BJ (cell line): ENCODE results near the gene EVI5. TPM values are rescaled to one million over a fixed set of nuclear protein-coding genes. Genes with fewer than 3 reads are reported as not detected.

Source experiments
- CTCF ChIA-PET: fragments of 350-600 bp; formaldehyde crosslinking; extraction: SDS; loops from one replicate; lab custom pipeline; 2021; ENCODE audit warnings: antibody characterized with exemption, inconsistent platforms; lab: Yijun Ruan, JAX
- POLR2A ChIA-PET: fragments of 300-600 bp; sonication (Branson Sonifier 250); formaldehyde crosslinking; extraction: SDS; loops from one replicate; lab custom pipeline; 2021; ENCODE audit warnings: antibody characterized with exemption; lab: Charles Lee
- DNase-seq: peaks from one replicate; pipeline ENCODE4 v3.0.0-alpha.2; 2011; ENCODE audit warnings: low read depth
- H3K27me3 ChIP-seq: 2 replicates; pipeline ENCODE4 v1.6.0; 2011; ENCODE audit warnings: low read length; ENCODE audit not compliant: control insufficient read depth, insufficient read depth
- H3K36me3 ChIP-seq: 2 replicates; pipeline ENCODE4 v1.5.1; 2011; ENCODE audit warnings: low read length; ENCODE audit not compliant: control insufficient read depth, insufficient read depth
- H3K4me3 ChIP-seq: 2 replicates; pipeline ENCODE4 v1.5.1; 2011; ENCODE audit warnings: low read depth, mild to moderate bottlenecking, control low read depth, low read length
- polyA plus RNA-seq: library from polyadenylated mRNA; depleted of rRNA; stranded (reverse); fragments of >200 nt; gene quantifications from 2 replicates; pipeline ENCODE4 v1.2.3, GENCODE V29; 2011
- TF ChIP-seq, protein P1 (sequence below): IDR thresholded peaks from 2 replicates; pipeline ENCODE4 v1.5.1; 2011; ENCODE audit warnings: low read depth, mild to moderate bottlenecking, control low read depth, inconsistent platforms, low read length, moderate library complexity; ENCODE audit not compliant: insufficient read depth

The EVI5 gene
- polyA plus RNA-seq, 1 experiment: 8.6 TPM

DNA sequence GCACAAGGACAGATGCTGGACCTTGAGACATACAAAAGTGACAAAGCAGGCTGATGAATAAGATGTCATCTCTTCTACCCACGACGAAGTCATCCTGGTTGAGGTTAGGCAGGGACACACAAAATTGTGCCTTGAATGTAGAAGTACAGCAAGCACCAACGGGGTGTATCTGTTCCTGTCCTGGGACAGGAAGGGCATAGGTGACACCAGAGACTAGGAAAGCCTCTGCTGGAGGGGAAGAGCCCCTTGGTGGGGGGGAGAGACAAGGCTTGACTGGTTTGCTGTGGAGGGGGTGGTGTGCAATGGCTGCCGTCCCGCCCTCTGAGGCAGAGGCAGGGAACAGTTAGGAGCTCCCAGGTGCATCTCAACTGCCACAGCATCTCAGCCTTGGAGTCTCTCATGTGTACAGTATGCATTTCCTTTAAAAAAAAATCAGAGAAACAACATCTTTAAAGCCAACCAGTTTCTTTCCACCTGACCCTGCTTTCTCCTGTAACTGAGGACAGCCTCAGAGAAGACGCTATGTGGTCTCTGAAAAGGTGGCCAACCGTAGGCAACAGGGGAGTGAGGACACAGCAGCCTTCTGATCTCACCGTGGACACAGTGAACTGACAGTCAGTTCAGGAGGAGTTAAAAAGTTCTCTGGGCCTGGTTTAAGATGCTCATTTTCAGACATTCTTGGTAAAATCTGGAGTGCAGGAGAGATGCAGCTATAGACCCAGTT is 280.5 kb downstream of the EVI5 start:
- Histone ChIP-seq H3K27me3 (no peaks in the 10 kb centered on the region), H3K4me3 (no peak overlapping the region), H3K36me3 (no peaks in the 10 kb centered on the region; the same call in 1 of the 2 replicates)
- TF ChIP-seq, protein P1, sequence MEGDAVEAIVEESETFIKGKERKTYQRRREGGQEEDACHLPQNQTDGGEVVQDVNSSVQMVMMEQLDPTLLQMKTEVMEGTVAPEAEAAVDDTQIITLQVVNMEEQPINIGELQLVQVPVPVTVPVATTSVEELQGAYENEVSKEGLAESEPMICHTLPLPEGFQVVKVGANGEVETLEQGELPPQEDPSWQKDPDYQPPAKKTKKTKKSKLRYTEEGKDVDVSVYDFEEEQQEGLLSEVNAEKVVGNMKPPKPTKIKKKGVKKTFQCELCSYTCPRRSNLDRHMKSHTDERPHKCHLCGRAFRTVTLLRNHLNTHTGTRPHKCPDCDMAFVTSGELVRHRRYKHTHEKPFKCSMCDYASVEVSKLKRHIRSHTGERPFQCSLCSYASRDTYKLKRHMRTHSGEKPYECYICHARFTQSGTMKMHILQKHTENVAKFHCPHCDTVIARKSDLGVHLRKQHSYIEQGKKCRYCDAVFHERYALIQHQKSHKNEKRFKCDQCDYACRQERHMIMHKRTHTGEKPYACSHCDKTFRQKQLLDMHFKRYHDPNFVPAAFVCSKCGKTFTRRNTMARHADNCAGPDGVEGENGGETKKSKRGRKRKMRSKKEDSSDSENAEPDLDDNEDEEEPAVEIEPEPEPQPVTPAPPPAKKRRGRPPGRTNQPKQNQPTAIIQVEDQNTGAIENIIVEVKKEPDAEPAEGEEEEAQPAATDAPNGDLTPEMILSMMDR: no peak
- ChIA-PET POLR2A (no interaction called here), CTCF (no interaction called here)
- no peak for DNase-seq

DNA sequence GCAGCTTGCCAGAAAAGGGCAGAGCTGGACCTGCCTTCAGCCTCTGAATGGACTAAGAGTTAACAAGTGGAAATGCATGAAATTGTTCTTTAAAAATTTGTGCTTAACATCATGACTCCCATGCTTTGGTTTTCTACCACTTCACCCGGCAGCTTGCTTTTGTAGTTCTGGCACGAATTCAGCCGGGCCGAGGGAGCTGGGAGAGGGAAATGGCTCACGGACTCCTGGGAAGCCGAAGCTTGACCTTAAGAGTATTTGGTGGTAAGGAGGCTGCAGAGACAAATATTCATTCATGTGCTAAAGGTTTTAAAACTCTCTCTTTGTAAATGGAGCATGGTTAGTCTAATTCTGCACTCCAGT is 281.0 kb downstream of the EVI5 start:
- CTCF ChIA-PET: no interaction called here
- POLR2A ChIA-PET: no interaction called here
- no peak for DNase-seq
- no peaks in the 10 kb centered on the region for H3K27me3 ChIP-seq
- no peak overlapping the region for H3K4me3 ChIP-seq
- TF ChIP-seq, protein P1: no peak
- H3K36me3 ChIP-seq: no peaks in the 10 kb centered on the region; the same call in 1 of the 2 replicates

DNA sequence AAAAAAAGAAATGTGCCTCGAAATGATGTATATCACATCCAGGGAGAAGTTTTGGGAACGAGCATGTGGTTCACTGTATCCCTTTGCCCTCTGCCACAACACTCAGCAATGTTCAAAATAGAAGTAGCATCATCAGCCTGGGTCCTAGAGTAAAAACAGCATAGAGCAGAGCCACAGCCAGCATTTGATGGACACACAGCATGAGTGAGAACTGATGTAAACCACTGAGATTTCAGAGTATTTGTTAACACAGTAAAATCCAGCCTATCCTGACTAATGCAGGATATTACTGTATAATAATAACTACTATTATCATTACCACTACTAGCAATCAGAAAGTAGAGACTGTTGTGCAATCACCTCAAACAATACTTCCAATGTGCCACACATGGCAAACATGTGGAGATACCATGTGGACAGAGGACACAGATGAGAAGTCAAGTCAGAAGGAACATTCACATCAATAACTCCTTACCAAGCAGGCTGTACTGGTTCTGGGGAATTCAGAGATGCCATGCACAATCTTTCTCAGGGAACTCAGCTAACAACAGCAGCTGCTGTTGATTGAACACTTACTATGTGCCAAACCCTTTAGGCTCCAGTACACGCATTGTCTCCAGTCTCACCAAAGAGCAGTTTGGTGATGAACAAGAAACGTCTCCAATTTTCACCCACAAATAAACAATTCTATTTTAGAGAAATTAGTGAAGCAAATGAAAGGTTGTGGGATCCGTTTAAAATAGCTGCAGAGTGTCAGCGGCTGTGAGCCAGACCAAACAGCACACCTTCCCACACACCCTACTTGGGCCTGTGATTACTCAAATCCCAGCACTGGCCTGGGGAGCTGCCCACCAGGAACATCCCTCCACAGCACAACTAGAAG is 281.6 kb downstream of the EVI5 start:
- CTCF ChIA-PET: no interaction called here
- no peaks in the 10 kb centered on the region; the same call in 1 of the 2 replicates for H3K36me3 ChIP-seq
- DNase-seq: no peak
- H3K4me3 ChIP-seq: no peak overlapping the region
- TF ChIP-seq, protein P1: no peak
- POLR2A ChIA-PET: no interaction called here
- H3K27me3 ChIP-seq: no peaks in the 10 kb centered on the region

- no peaks in the 10 kb centered on the region for H3K27me3 ChIP-seq
- ChIA-PET POLR2A (no interaction called here), CTCF (no interaction called here)
- H3K4me3 ChIP-seq: no peak overlapping the region
- no peaks in the 10 kb centered on the region; the same call in 1 of the 2 replicates for H3K36me3 ChIP-seq
- no peak for DNase-seq
- TF ChIP-seq, protein P1: no peak
These were observed 282.7 kb downstream of the EVI5 start for GRCh38 chr1:92502247-92502646.

GRCh38 chr1:92500552-92500951 is 284.4 kb downstream of the EVI5 start:
- POLR2A ChIA-PET: no interaction called here
- Histone ChIP-seq H3K36me3 (no peaks in the 10 kb centered on the region; the same call in 1 of the 2 replicates), H3K4me3 (no peak overlapping the region), H3K27me3 (no peaks in the 10 kb centered on the region)
- TF ChIP-seq, protein P1: no peak
- no peak for DNase-seq
- CTCF ChIA-PET: no interaction called here
